HG02763 (cell line): ENCODE measurements around the gene TMUB2.

Experiments used
- ATAC-seq: cut with Tn5 transposase; IDR thresholded peaks from one replicate; pipeline ENCODE4 v1.9.1; 2021; ENCODE audit warnings: mild to moderate bottlenecking, moderate library complexity; ENCODE audit not compliant: unreplicated experiment

The TMUB2 gene

DNA sequence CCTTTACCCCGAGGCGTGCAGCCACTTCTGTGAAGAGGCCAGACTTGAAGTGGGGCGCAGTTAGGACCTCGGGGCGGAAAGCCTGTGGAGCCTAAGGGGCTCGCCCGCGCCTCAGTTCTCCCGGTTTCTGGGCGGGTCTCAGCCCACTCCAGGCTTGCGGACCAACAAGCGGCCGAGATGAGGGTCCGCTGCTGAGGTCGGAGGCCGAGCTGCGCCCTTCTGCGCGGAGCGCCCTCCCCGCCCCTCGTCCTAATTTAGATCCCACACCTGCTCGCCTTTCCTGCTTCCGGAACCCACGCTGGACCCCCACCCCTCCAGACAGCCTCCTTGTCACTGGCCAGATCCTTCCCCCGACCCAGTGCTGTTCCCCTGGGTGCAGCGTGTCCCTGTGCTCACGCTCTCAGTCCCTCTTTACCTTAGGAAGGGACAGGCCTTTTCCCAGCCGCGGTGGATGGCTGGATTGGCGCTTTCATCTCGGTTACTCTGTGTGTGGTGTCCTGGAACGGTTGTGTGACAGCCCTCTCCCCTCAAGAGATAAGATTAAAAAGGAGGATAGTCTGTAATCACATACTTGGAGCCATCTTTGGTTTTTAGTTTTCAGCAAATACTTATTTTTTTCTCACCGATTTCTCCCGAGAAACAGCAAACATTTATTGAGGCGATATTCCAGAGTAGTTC, 13.8 kb downstream of the TMUB2 start:
- no peak for ATAC-seq

- ATAC-seq, result no peak
Observed at GRCh38 chr17:44202756-44203155, 16.0 kb downstream of the TMUB2 start.

- ATAC-seq, result no peak
Observed at GRCh38 chr17:44203731-44204440, 17.1 kb downstream of the TMUB2 start.

DNA sequence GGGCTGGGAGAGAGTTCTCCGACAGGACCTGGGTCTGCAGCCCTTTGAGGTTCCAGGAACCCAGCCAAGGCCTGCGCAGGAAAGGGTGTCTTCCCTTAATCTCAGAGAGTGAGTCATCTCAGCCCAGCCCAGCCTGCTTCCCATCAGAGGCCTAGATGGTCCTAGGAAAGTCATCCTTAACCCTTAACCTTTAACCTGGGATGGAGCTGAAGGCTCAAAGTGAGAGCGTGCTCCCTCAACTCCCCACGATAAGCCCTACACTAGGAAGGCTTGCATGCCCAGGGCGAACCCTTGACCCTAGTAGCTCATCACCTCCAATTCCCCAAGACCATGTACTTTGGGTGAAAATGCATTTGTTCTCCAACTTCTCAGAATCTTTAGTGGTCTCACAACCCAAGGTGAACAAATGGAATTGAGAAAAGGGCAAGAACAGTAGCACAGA, 17.7 kb downstream of the TMUB2 start:
- no peak for ATAC-seq

- no peak for ATAC-seq
Observed at GRCh38 chr17:44205962-44206824, 19.4 kb downstream of the TMUB2 start.

DNA sequence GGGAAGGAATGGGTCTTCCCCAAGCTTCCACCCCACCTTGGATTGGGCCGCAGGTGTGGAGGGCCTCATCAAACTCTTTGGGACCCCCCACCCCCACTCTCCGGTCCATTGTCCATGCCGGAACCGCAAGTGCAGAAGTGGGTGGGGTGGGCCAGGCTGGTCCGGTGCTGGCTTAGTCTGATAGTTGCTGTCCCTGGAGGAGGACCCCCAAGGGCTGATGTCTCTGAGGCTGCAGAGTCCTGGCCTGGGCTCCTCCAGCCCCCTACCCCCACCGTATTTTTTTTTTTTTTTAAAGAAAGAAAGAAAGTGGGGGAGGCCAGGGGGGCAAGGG, 20.0 kb downstream of the TMUB2 start:
- ATAC-seq, result no peak

- no peak for ATAC-seq
Observed at GRCh38 chr17:44207319-44207718, 20.5 kb downstream of the TMUB2 start.

DNA sequence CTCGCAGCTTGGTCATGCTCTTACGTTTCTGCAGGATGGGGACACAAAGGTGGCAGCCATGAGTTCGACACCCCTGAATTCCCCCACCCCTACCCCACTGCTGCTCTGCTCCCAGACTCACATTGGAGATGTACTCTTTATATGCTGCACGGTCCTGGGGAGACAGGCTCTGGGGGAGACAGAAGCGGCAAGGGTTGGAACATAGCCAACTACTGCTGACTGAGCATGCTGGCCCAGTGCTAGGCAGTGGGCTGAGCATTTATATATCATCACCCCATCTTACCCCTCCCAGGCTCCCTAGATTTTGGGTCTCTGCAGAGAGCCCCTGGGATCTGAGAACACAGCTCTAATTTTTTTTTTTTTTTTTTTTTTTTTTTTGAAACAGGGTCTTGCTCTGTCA, 21.0 kb downstream of the TMUB2 start:
- ATAC-seq, result no peak

- peak; percentile 15 for ATAC-seq
Observed at GRCh38 chr17:44209786-44210341, 23.1 kb downstream of the TMUB2 start.

GRCh38 chr17:44210342-44211192, 23.8 kb downstream of the TMUB2 start:
- peak; percentile 83 for ATAC-seq

GRCh38 chr17:44211281-44212265, 24.8 kb downstream of the TMUB2 start:
- ATAC-seq, result no peak

GRCh38 chr17:44212507-44213402, 26.0 kb downstream of the TMUB2 start:
- no peak for ATAC-seq

DNA sequence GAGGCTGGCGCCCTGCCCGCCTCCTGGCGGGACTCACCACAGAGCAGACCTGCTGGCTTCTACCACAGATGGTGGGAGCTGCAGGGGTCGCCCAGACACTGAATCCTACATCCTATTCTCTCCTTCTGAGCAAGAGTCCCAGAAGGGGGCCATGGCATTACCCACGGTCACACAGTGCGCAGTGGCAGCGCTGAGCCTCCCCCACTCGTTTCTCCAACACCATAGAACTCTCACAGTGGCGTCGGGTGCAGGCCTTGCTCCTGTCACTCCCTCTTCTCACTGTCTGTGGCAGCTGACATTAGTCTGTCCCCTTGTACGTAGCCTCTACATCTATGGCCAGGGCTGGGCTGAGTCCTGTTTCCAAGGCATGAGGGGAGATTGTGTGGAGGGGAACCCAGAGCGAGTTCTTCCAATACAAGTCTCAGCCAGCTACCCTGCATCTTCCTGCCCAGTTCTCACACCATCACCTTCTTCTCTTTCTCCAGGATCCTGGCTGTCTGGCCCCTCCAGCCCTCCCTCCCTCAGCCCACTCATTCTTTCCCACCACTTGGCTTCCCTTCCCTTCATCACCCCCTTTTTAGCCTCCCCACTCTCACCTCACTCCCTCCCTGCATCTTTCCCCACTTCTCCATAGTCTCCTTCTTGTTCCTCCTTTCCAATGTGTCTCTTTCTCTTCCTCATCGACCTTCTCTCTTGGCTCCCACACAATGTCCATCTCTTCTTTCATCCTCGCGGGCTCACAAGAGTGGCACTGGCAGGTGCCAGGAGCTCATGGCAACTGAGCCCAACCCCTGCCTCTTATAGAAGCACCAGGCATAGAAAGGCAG, 26.8 kb downstream of the TMUB2 start:
- ATAC-seq, result no peak

DNA sequence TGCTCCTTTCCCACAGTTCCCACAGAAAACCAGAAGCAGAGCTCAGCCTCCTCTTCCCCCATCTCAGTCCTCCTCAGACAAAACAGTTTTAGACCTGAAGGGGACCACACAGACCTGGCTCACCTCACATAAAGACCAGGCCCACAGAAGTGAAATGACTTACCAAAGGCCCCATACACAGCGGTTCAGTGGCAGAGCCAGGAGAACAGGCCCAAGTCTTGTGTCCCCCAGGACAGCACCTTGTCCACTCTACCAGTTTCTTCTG, 27.4 kb downstream of the TMUB2 start:
- ATAC-seq, result no peak

GRCh38 chr17:44214896-44215295, 28.1 kb downstream of the TMUB2 start:
- no peak for ATAC-seq

- ATAC-seq, result no peak
Observed at GRCh38 chr17:44216173-44216572, 29.4 kb downstream of the TMUB2 start.

- no peak for ATAC-seq
Observed at GRCh38 chr17:44216694-44217093, 29.9 kb downstream of the TMUB2 start.
